Left lung (tissue), 10 donors: Measurements from ENCODE around the gene DAP. TPM values are rescaled to one million over a fixed set of nuclear protein-coding genes. Genes with fewer than 3 reads are reported as not detected.

ENCODE experiments used
- ATAC-seq: fragments of 200-7000 bp; cut with Tn5 transposase; one replicate; pipeline ENCODE4 v1.9.1; 2020; ENCODE audit warnings: moderate library complexity
- DNase-seq, 4 donors: peaks; one replicate each; pipeline ENCODE4 v3.0.0-alpha.2; 2013 to 2020
- H3K27ac ChIP-seq, 2 donors: fragments of 200-600 bp; sonication (generic) in 1 of 2; one replicate each; pipeline versions ENCODE4 v1.5.0 to v1.8.0; 2020 to 2021
- H3K27me3 ChIP-seq, 2 donors: fragments of 200-600 bp; sonication (generic) in 1 of 2; one replicate each; pipeline versions ENCODE4 v1.5.0 to v1.8.0; 2020 to 2021
- H3K36me3 ChIP-seq, 2 donors: fragments of 200-600 bp; sonication (generic) in 1 of 2; one replicate each; pipeline versions ENCODE4 v1.5.0 to v1.8.0; 2020 to 2021
- H3K4me1 ChIP-seq, 2 donors: fragments of 200-600 bp; one replicate each; pipeline ENCODE4 v1.8.0; 2021
- H3K4me3 ChIP-seq, 2 donors: fragments of 200-600 bp; sonication (generic) in 1 of 2; one replicate each; pipeline versions ENCODE4 v1.5.0 to v1.8.0; 2020 to 2021; ENCODE audit warnings: mild to moderate bottlenecking in 1 of 2
- H3K9me3 ChIP-seq, 2 donors: fragments of 200-600 bp; sonication (generic) in 1 of 2; one replicate each; pipeline versions ENCODE4 v1.5.0 to v1.8.0; 2020 to 2021
- CTCF ChIP-seq, 2 donors: fragments of 200-600 bp; sonication (generic) in 1 of 2; IDR thresholded peaks; one replicate each; pipeline versions ENCODE4 v1.5.0 to v1.8.0; 2021; ENCODE audit warnings: antibody characterized with exemption in 2 of 2
- intact Hi-C, 2 donors: fragments of 100-400 bp; cut with DNase I; formaldehyde crosslinking; loops; one replicate each; pipeline versions ENCODE4 v1.11.2 to v1.14.2; 2022
- polyA plus RNA-seq, 6 donors: library from polyadenylated mRNA; unstranded; fragments of 120-200 nt; gene quantifications; one replicate each; pipeline ENCODE4 v1.2.1, GENCODE V29; 2013; ENCODE audit not compliant: insufficient read length in 6 of 6
- total RNA-seq, 2 donors: library from RNA; stranded (reverse); fragmentation: NEBNext Ultra II Directional; extraction: Animal tissue kit (Norgen Biotek cat#: 25700); gene quantifications; one replicate each; pipeline ENCODE4 v1.2.1, GENCODE V29; 2021
- donor health status: DM: no; HTN: yes; CAD: no.
- donor health status: DM: no; HTN: no; CAD: no.

DAP gene
- total and polyA plus RNA-seq, 8 donors: 78.5 to 125 (median 107) TPM

GRCh38 chr5:10655161-10655971 lies 105.7 kb downstream of the DAP start:
- TF ChIP-seq CTCF (IDR thresholded peaks at IDR 0.05): no peak
- ATAC-seq (no peak), DNase-seq (peak in 2 of 4 donors; percentile 19 to 49)
- H3K4me1 ChIP-seq: no peaks in the 10 kb centered on the region
- H3K4me3 ChIP-seq: no peak overlapping the region
- intact Hi-C loops: no loop called here
- peaks cover 0 to 3% of the 10 kb centered on the region in 2 donors for H3K9me3 ChIP-seq
- H3K27me3 ChIP-seq: no peaks in the 10 kb centered on the region
- no peak overlapping the region for H3K27ac ChIP-seq
- peaks cover 0 to 9% of the 10 kb centered on the region in 2 donors for H3K36me3 ChIP-seq

- intact Hi-C loops: no loop called here
- DNase-seq (peak in 2 of 4 donors; percentile 8 to 32), ATAC-seq (no peak)
- Histone ChIP-seq H3K27me3 (peaks cover 5 to 7% of the 10 kb centered on the region in 2 donors), H3K4me1 (no peaks in the 10 kb centered on the region), H3K36me3 (peaks cover 0 to 9% of the 10 kb centered on the region in 2 donors), H3K9me3 (peaks cover 0 to 3% of the 10 kb centered on the region in 2 donors), H3K4me3 (no peak overlapping the region), H3K27ac (no peak overlapping the region)
- TF ChIP-seq CTCF (IDR thresholded peaks at IDR 0.05): no peak
Observed at GRCh38 chr5:10654566-10654965, 106.5 kb downstream of the DAP start.

- peaks cover 11 to 14% of the 10 kb centered on the region in 2 donors for H3K27me3 ChIP-seq
- TF ChIP-seq CTCF (IDR thresholded peaks at IDR 0.05): no peak
- H3K27ac ChIP-seq: no peak overlapping the region
- DNase-seq: peak in 2 of 4 donors; percentile 8 to 34
- no peak for ATAC-seq
- H3K4me3 ChIP-seq: no peak overlapping the region
- intact Hi-C loops: no loop called here
- peaks cover 0 to 3% of the 10 kb centered on the region in 2 donors for H3K9me3 ChIP-seq
- peaks cover 0 to 9% of the 10 kb centered on the region in 2 donors for H3K36me3 ChIP-seq
- no peaks in the 10 kb centered on the region for H3K4me1 ChIP-seq
Observed at GRCh38 chr5:10653751-10654400, 107.2 kb downstream of the DAP start.

DNA sequence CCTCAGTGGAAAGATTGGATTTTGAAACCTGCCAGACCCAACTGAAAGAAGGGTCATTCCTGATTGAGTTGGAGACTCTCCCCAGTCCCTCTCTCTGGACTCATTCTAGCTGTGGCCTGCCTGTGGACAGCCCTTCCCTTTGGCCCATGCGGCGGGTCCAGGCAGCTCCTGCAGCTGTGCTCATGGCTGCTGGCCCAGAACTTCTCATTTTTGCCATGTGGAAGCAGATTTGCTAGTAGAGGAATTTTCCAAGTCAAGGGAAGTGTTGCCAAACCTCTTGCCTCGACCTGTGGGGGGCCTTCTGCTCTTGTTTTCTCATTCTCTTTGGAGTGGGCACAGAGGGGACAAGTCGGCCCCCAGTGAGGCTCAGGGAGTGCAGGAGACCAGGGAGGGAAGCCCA lies 108.0 kb downstream of the DAP start:
- TF ChIP-seq CTCF (IDR thresholded peaks at IDR 0.05): no peak
- peak; percentile 50 for ATAC-seq
- Histone ChIP-seq H3K36me3 (peaks cover 0 to 9% of the 10 kb centered on the region in 2 donors), H3K4me3 (no peak overlapping the region), H3K9me3 (no peaks in the 10 kb centered on the region), H3K4me1 (no peaks in the 10 kb centered on the region), H3K27ac (no peak overlapping the region), H3K27me3 (peaks cover 11 to 20% of the 10 kb centered on the region in 2 donors)
- DNase-seq: peak in 3 of 4 donors; percentile 29 to 39 (median 32)
- intact Hi-C loops: no loop called here

- Histone ChIP-seq H3K9me3 (no peaks in the 10 kb centered on the region), H3K36me3 (peaks cover 0 to 9% of the 10 kb centered on the region in 2 donors), H3K27me3 (peaks cover 11 to 20% of the 10 kb centered on the region in 2 donors), H3K27ac (no peak overlapping the region), H3K4me3 (no peak overlapping the region), H3K4me1 (no peaks in the 10 kb centered on the region)
- no peak for TF ChIP-seq CTCF (IDR thresholded peaks at IDR 0.05)
- DNase-seq: peak in 2 of 4 donors; percentile 10 to 18
- no peak for ATAC-seq
- intact Hi-C loops: no loop called here
Observed at GRCh38 chr5:10652606-10653005, 108.4 kb downstream of the DAP start.
